SK-N-SH (cell line): ENCODE results near the gene IQCN.

Source experiments
- CTCF ChIP-seq: fragments of 200-600 bp; sonication (generic); IDR thresholded peaks from 2 replicates; pipeline ENCODE4 v1.6.1; 2017; ENCODE audit warnings: antibody characterized with exemption, mild to moderate bottlenecking, moderate library complexity
- EP300 ChIP-seq, 2 experiments: IDR thresholded peaks; 2 replicates each; pipeline versions ENCODE4 v1.4.0 to v1.6.1; 2012; ENCODE audit warnings: borderline replicate concordance in 1 of 2, low read depth in 1 of 2, low read length in 1 of 2
- POLR2AphosphoS5 ChIP-seq: IDR thresholded peaks from 2 replicates; pipeline ENCODE4 v1.6.1; 2012; ENCODE audit warnings: low read depth, low read length
- TCF12 ChIP-seq: IDR thresholded peaks from 2 replicates; pipeline ENCODE4 v1.4.0; 2012
- YY1 ChIP-seq: IDR thresholded peaks from 2 replicates; pipeline ENCODE4 v1.4.0; 2012; ENCODE audit warnings: low read depth, mild to moderate bottlenecking
- TF ChIP-seq, protein P1 (sequence below): fragments of 150-350 bp; IDR thresholded peaks from 2 replicates; pipeline ENCODE4 v1.6.1; 2016; ENCODE audit warnings: mild to moderate bottlenecking, low read depth, low read length
- TF ChIP-seq, protein P2 (sequence below): IDR thresholded peaks from 2 replicates; pipeline ENCODE4 v1.4.0; 2012; ENCODE audit warnings: low read depth, borderline replicate concordance
- TF ChIP-seq, protein P3 (sequence below): IDR thresholded peaks from 2 replicates; pipeline ENCODE4 v1.4.0; 2012; ENCODE audit warnings: low read depth

GRCh38 chr19:18266771-18267686, 7.2 kb downstream of the IQCN start:
- TF ChIP-seq TCF12 (no peak), CTCF (no peak), EP300 (IDR thresholded peaks at IDR 0.05; ENCODE audit: borderline replicate concordance in 1 of 2, low read depth in 1 of 2, low read length in 1 of 2) (no peak), POLR2AphosphoS5 (no peak), YY1 (no peak)
- TF ChIP-seq, protein P1, sequence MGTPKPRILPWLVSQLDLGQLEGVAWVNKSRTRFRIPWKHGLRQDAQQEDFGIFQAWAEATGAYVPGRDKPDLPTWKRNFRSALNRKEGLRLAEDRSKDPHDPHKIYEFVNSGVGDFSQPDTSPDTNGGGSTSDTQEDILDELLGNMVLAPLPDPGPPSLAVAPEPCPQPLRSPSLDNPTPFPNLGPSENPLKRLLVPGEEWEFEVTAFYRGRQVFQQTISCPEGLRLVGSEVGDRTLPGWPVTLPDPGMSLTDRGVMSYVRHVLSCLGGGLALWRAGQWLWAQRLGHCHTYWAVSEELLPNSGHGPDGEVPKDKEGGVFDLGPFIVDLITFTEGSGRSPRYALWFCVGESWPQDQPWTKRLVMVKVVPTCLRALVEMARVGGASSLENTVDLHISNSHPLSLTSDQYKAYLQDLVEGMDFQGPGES = no peak
- TF ChIP-seq, protein P2, sequence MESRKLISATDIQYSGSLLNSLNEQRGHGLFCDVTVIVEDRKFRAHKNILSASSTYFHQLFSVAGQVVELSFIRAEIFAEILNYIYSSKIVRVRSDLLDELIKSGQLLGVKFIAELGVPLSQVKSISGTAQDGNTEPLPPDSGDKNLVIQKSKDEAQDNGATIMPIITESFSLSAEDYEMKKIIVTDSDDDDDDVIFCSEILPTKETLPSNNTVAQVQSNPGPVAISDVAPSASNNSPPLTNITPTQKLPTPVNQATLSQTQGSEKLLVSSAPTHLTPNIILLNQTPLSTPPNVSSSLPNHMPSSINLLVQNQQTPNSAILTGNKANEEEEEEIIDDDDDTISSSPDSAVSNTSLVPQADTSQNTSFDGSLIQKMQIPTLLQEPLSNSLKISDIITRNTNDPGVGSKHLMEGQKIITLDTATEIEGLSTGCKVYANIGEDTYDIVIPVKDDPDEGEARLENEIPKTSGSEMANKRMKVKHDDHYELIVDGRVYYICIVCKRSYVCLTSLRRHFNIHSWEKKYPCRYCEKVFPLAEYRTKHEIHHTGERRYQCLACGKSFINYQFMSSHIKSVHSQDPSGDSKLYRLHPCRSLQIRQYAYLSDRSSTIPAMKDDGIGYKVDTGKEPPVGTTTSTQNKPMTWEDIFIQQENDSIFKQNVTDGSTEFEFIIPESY = no peak
- TF ChIP-seq, protein P3, sequence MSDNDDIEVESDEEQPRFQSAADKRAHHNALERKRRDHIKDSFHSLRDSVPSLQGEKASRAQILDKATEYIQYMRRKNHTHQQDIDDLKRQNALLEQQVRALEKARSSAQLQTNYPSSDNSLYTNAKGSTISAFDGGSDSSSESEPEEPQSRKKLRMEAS = no peak
